Measurements from ENCODE around the gene LANCL2. TPM values are rescaled to one million over a fixed set of nuclear protein-coding genes. Genes with fewer than 3 reads are reported as not detected.

The LANCL2 gene
- total RNA-seq, 1 donor from 2014 or later: 11.6 TPM

GRCh38 chr7:55379285-55379684, 14.1 kb downstream of the LANCL2 start:
- Mint-ChIP-seq H3K36me3 (ENCODE audit: unreplicated experiment) (peaks cover 5% of the 10 kb centered on the region), H3K27ac (ENCODE audit: unreplicated experiment) (no peak overlapping the region), H3K27me3 (ENCODE audit: unreplicated experiment) (no peaks in the 10 kb centered on the region), H3K9me3 (ENCODE audit: unreplicated experiment) (peaks cover 4% of the 10 kb centered on the region), H3K4me3 (ENCODE audit: unreplicated experiment) (no peak overlapping the region), H3K4me1 (ENCODE audit: unreplicated experiment) (no peaks in the 10 kb centered on the region)
- no peak for TF ChIP-seq CTCF (IDR thresholded peaks at IDR 0.05)
- no peak for DNase-seq (ENCODE audit: extremely low spot score, unreplicated experiment)

GRCh38 chr7:55381189-55381588, 16.1 kb downstream of the LANCL2 start:
- peaks cover 7% of the 10 kb centered on the region for H3K36me3 Mint-ChIP-seq (ENCODE audit: unreplicated experiment)
- H3K27ac Mint-ChIP-seq (ENCODE audit: unreplicated experiment): no peak overlapping the region
- peaks cover 13% of the 10 kb centered on the region for H3K9me3 Mint-ChIP-seq (ENCODE audit: unreplicated experiment)
- H3K27me3 Mint-ChIP-seq (ENCODE audit: unreplicated experiment): no peaks in the 10 kb centered on the region
- no peaks in the 10 kb centered on the region for H3K4me1 Mint-ChIP-seq (ENCODE audit: unreplicated experiment)
- H3K4me3 Mint-ChIP-seq (ENCODE audit: unreplicated experiment): no peak overlapping the region
- DNase-seq (ENCODE audit: extremely low spot score, unreplicated experiment): no peak
- TF ChIP-seq CTCF (IDR thresholded peaks at IDR 0.05): no peak

- H3K27ac Mint-ChIP-seq (ENCODE audit: unreplicated experiment): no peak overlapping the region
- peaks cover 16% of the 10 kb centered on the region for H3K9me3 Mint-ChIP-seq (ENCODE audit: unreplicated experiment)
- no peak for TF ChIP-seq CTCF (IDR thresholded peaks at IDR 0.05)
- H3K27me3 Mint-ChIP-seq (ENCODE audit: unreplicated experiment): no peaks in the 10 kb centered on the region
- DNase-seq (ENCODE audit: extremely low spot score, unreplicated experiment): no peak
- H3K4me3 Mint-ChIP-seq (ENCODE audit: unreplicated experiment): no peak overlapping the region
- peaks cover 10% of the 10 kb centered on the region for H3K36me3 Mint-ChIP-seq (ENCODE audit: unreplicated experiment)
- H3K4me1 Mint-ChIP-seq (ENCODE audit: unreplicated experiment): no peaks in the 10 kb centered on the region
Observed at GRCh38 chr7:55381696-55382095, 16.6 kb downstream of the LANCL2 start.

- no peak overlapping the region for H3K4me3 Mint-ChIP-seq (ENCODE audit: unreplicated experiment)
- no peaks in the 10 kb centered on the region for H3K4me1 Mint-ChIP-seq (ENCODE audit: unreplicated experiment)
- H3K27me3 Mint-ChIP-seq (ENCODE audit: unreplicated experiment): no peaks in the 10 kb centered on the region
- no peak for DNase-seq (ENCODE audit: extremely low spot score, unreplicated experiment)
- H3K27ac Mint-ChIP-seq (ENCODE audit: unreplicated experiment): no peak overlapping the region
- no peak for TF ChIP-seq CTCF (IDR thresholded peaks at IDR 0.05)
- peaks cover 21% of the 10 kb centered on the region for H3K9me3 Mint-ChIP-seq (ENCODE audit: unreplicated experiment)
- H3K36me3 Mint-ChIP-seq (ENCODE audit: unreplicated experiment): peaks cover 16% of the 10 kb centered on the region
Observed at GRCh38 chr7:55382251-55382650, 17.1 kb downstream of the LANCL2 start.

GRCh38 chr7:55386541-55386940, 21.4 kb downstream of the LANCL2 start:
- no peak for TF ChIP-seq CTCF (IDR thresholded peaks at IDR 0.05)
- H3K4me3 Mint-ChIP-seq (ENCODE audit: unreplicated experiment): no peak overlapping the region
- H3K36me3 Mint-ChIP-seq (ENCODE audit: unreplicated experiment): peaks cover 23% of the 10 kb centered on the region
- no peaks in the 10 kb centered on the region for H3K4me1 Mint-ChIP-seq (ENCODE audit: unreplicated experiment)
- H3K9me3 Mint-ChIP-seq (ENCODE audit: unreplicated experiment): peaks cover 29% of the 10 kb centered on the region
- H3K27ac Mint-ChIP-seq (ENCODE audit: unreplicated experiment): no peak overlapping the region
- DNase-seq (ENCODE audit: extremely low spot score, unreplicated experiment): no peak
- H3K27me3 Mint-ChIP-seq (ENCODE audit: unreplicated experiment): no peaks in the 10 kb centered on the region

Data from osteocyte (in vitro differentiated cells).